NCI-H1092 treated with DMSO at 0.1 percent for 48 hours (cell line): ENCODE results near the gene NFYB.
"Not testable (repeated sequence)": the region's sequence is repeated elsewhere in the genome, so short reads cannot be mapped to it uniquely, and the experiment has no call there.

ENCODE experiments used
- DNase-seq: peaks from one replicate; lab custom pipeline; 2025; lab: John Stamatoyannopoulos, UW

The NFYB gene

GRCh38 chr12:104114834-104115586 is 23.0 kb downstream of the NFYB start:
- not testable (repeated sequence) for DNase-seq

GRCh38 chr12:104109446-104110271 is 28.4 kb downstream of the NFYB start:
- no peak for DNase-seq

GRCh38 chr12:104108755-104109445 is 29.1 kb downstream of the NFYB start:
- DNase-seq, result peak; percentile 68

GRCh38 chr12:104106965-104107364 is 31.0 kb downstream of the NFYB start:
- DNase-seq, result no peak

GRCh38 chr12:104105461-104105860 is 32.5 kb downstream of the NFYB start:
- DNase-seq, result no peak

- no peak for DNase-seq
Measured at GRCh38 chr12:104097954-104098353, 40.1 kb downstream of the NFYB start.

- DNase-seq, result no peak
Measured at GRCh38 chr12:104095289-104095688, 42.7 kb downstream of the NFYB start.

- DNase-seq, result no peak
Measured at GRCh38 chr12:104094284-104094683, 43.7 kb downstream of the NFYB start.

GRCh38 chr12:104091136-104091535 is 46.9 kb downstream of the NFYB start:
- DNase-seq, result no peak

GRCh38 chr12:104090685-104091084 is 47.3 kb downstream of the NFYB start:
- DNase-seq, result no peak

GRCh38 chr12:104083769-104084475 is 54.1 kb downstream of the NFYB start:
- no peak for DNase-seq

GRCh38 chr12:104080764-104081163 is 57.2 kb downstream of the NFYB start:
- no peak for DNase-seq

GRCh38 chr12:104079024-104079423 is 59.0 kb downstream of the NFYB start:
- no peak for DNase-seq

- DNase-seq, result no peak
Measured at GRCh38 chr12:104073699-104074098, 64.3 kb downstream of the NFYB start.

GRCh38 chr12:104072099-104072498 is 65.9 kb downstream of the NFYB start:
- DNase-seq, result no peak
